Nephron progenitor cell (in vitro differentiated cells): ENCODE measurements around the gene ATP8A1.

Source experiments
- DNase-seq: peaks from one replicate; pipeline ENCODE4 v3.0.0; 2021
- H3K27ac Mint-ChIP-seq: 2 replicates; pipeline ENCODE4 v1.8.0; 2021; ENCODE audit warnings: mild to moderate bottlenecking, moderate library complexity, mixed read lengths
- H3K27me3 Mint-ChIP-seq: 2 replicates; pipeline ENCODE4 v1.8.0; 2021; ENCODE audit warnings: mild to moderate bottlenecking, low read depth, mixed read lengths; ENCODE audit not compliant: poor library complexity
- H3K36me3 Mint-ChIP-seq: 2 replicates; pipeline ENCODE4 v1.8.0; 2021; ENCODE audit warnings: low read depth, mixed read lengths
- H3K4me1 Mint-ChIP-seq: 2 replicates; pipeline ENCODE4 v1.8.0; 2021; ENCODE audit warnings: mixed read lengths
- H3K4me3 Mint-ChIP-seq: 2 replicates; pipeline ENCODE4 v1.8.0; 2021; ENCODE audit warnings: mild to moderate bottlenecking, moderate library complexity, mixed read lengths
- H3K9me3 Mint-ChIP-seq: 2 replicates; pipeline ENCODE4 v1.8.0; 2021; ENCODE audit warnings: mild to moderate bottlenecking, moderate library complexity, mixed read lengths
- CTCF ChIP-seq: fragments of 200-600 bp; sonication (generic); IDR thresholded peaks from 2 replicates; pipeline ENCODE4 v1.5.0; 2021; ENCODE audit warnings: antibody characterized with exemption

Gene ATP8A1

GRCh38 chr4:42616572-42616971 lies 40.3 kb downstream of the ATP8A1 start:
- Mint-ChIP-seq H3K4me1 (no peaks in the 10 kb centered on the region), H3K4me3 (no peak overlapping the region), H3K9me3 (no peaks in the 10 kb centered on the region), H3K27me3 (peaks cover 4% of the 10 kb centered on the region), H3K36me3 (no peaks in the 10 kb centered on the region), H3K27ac (no peak overlapping the region)
- DNase-seq = no peak
- TF ChIP-seq CTCF = no peak

GRCh38 chr4:42615131-42615763 lies 41.7 kb downstream of the ATP8A1 start:
- no peaks in the 10 kb centered on the region for H3K36me3 Mint-ChIP-seq
- no peak for TF ChIP-seq CTCF
- peaks cover 5% of the 10 kb centered on the region for H3K9me3 Mint-ChIP-seq
- DNase-seq = no peak
- H3K27ac Mint-ChIP-seq = no peak overlapping the region
- H3K27me3 Mint-ChIP-seq = peaks cover 8% of the 10 kb centered on the region
- no peak overlapping the region for H3K4me3 Mint-ChIP-seq
- H3K4me1 Mint-ChIP-seq = no peaks in the 10 kb centered on the region

GRCh38 chr4:42612898-42613297 lies 44.0 kb downstream of the ATP8A1 start:
- no peaks in the 10 kb centered on the region for H3K4me1 Mint-ChIP-seq
- DNase-seq = no peak
- peaks cover 13% of the 10 kb centered on the region for H3K27me3 Mint-ChIP-seq
- no peaks in the 10 kb centered on the region for H3K36me3 Mint-ChIP-seq
- no peak overlapping the region for H3K4me3 Mint-ChIP-seq
- no peak for TF ChIP-seq CTCF
- H3K27ac Mint-ChIP-seq = no peak overlapping the region
- peaks cover 5% of the 10 kb centered on the region for H3K9me3 Mint-ChIP-seq

- TF ChIP-seq CTCF = no peak
- peaks cover 16% of the 10 kb centered on the region for H3K27me3 Mint-ChIP-seq
- no peaks in the 10 kb centered on the region for H3K36me3 Mint-ChIP-seq
- peaks cover 5% of the 10 kb centered on the region for H3K9me3 Mint-ChIP-seq
- no peak overlapping the region for H3K4me3 Mint-ChIP-seq
- no peaks in the 10 kb centered on the region for H3K4me1 Mint-ChIP-seq
- H3K27ac Mint-ChIP-seq = no peak overlapping the region
- DNase-seq = no peak
These were observed 46.0 kb downstream of the ATP8A1 start for GRCh38 chr4:42610941-42611340.

GRCh38 chr4:42609051-42609450 lies 47.9 kb downstream of the ATP8A1 start:
- Mint-ChIP-seq H3K4me1 (peaks cover 13% of the 10 kb centered on the region), H3K27me3 (peaks cover 16% of the 10 kb centered on the region), H3K36me3 (no peaks in the 10 kb centered on the region), H3K27ac (peak overlapping the region; percentile 41), H3K9me3 (peaks cover 5% of the 10 kb centered on the region), H3K4me3 (no peak overlapping the region)
- no peak for DNase-seq
- TF ChIP-seq CTCF = no peak

GRCh38 chr4:42608551-42608950 lies 48.4 kb downstream of the ATP8A1 start:
- H3K4me1 Mint-ChIP-seq = peaks cover 13% of the 10 kb centered on the region
- no peak for DNase-seq
- H3K27me3 Mint-ChIP-seq = peaks cover 14% of the 10 kb centered on the region
- no peak overlapping the region for H3K4me3 Mint-ChIP-seq
- H3K36me3 Mint-ChIP-seq = no peaks in the 10 kb centered on the region
- H3K27ac Mint-ChIP-seq = no peak overlapping the region
- peaks cover 5% of the 10 kb centered on the region for H3K9me3 Mint-ChIP-seq
- no peak for TF ChIP-seq CTCF
